DND-41 (cell line): Measurements from ENCODE around the gene SSR2.

Experiments
- ATAC-seq: fragments of 200-7000 bp; cut with Tn5 transposase; 3 replicates; pipeline ENCODE4 v1.9.1; 2021; ENCODE audit warnings: low read depth; ENCODE audit not compliant: insufficient read depth
- DNase-seq: peaks from one replicate; pipeline ENCODE4 v3.0.0-alpha.2; 2020
- H2AFZ ChIP-seq: 2 replicates; pipeline ENCODE4 v1.6.0; 2012; ENCODE audit warnings: low read depth, low read length
- H3K27ac ChIP-seq: 2 replicates; pipeline ENCODE4 v1.5.1; 2012; ENCODE audit warnings: low read length, inconsistent platforms
- H3K27me3 ChIP-seq: fragments of 200-600 bp; sonication (generic); 2 replicates; pipeline ENCODE4 v1.6.0; 2012; ENCODE audit warnings: low read length, mild to moderate bottlenecking, inconsistent platforms; ENCODE audit not compliant: insufficient read depth, poor library complexity
- H3K36me3 ChIP-seq: 2 replicates; pipeline ENCODE4 v1.5.1; 2012; ENCODE audit warnings: low read length, inconsistent platforms; ENCODE audit not compliant: insufficient read depth
- H3K4me1 ChIP-seq: 2 replicates; pipeline ENCODE4 v1.5.1; 2012; ENCODE audit warnings: mild to moderate bottlenecking, low read length; ENCODE audit not compliant: insufficient read depth
- H3K4me2 ChIP-seq: 2 replicates; pipeline ENCODE4 v1.6.0; 2012; ENCODE audit warnings: mild to moderate bottlenecking, moderate library complexity, low read length, inconsistent platforms; ENCODE audit not compliant: insufficient read depth
- H3K4me3 ChIP-seq, 2 experiments: fragments of 200-600 bp in 1 of 2; shearing (Covaris generic) in 1 of 2; 2 replicates each; pipeline ENCODE4 v1.5.1; 2012 to 2016; ENCODE audit warnings: inconsistent platforms in 2 of 2, low read length in 2 of 2, mild to moderate bottlenecking in 2 of 2, low read depth in 1 of 2, moderate library complexity in 1 of 2
- H3K79me2 ChIP-seq: 2 replicates; pipeline ENCODE4 v1.6.0; 2012; ENCODE audit warnings: low read length, inconsistent platforms; ENCODE audit not compliant: insufficient read depth
- H3K9ac ChIP-seq: 2 replicates; pipeline ENCODE4 v1.6.0; 2012; ENCODE audit warnings: low read depth, mild to moderate bottlenecking, inconsistent platforms, low read length, moderate library complexity
- H3K9me3 ChIP-seq: 2 replicates; pipeline ENCODE4 v1.5.1; 2012; ENCODE audit warnings: low read length, moderate library complexity, mild to moderate bottlenecking, inconsistent platforms; ENCODE audit not compliant: insufficient read depth, severe bottlenecking
- H4K20me1 ChIP-seq: 2 replicates; pipeline ENCODE4 v1.6.0; 2012; ENCODE audit warnings: low read length; ENCODE audit not compliant: insufficient read depth
- CTCF ChIP-seq: IDR thresholded peaks from 2 replicates; pipeline ENCODE4 v1.5.1; 2012; ENCODE audit warnings: borderline replicate concordance, low read length, moderate library complexity, mild to moderate bottlenecking; ENCODE audit not compliant: poor library complexity, severe bottlenecking; ENCODE audit errors: extremely low read depth
- EZH2 ChIP-seq: IDR thresholded peaks from 3 replicates; pipeline ENCODE4 v1.6.1; 2012; ENCODE audit warnings: borderline replicate concordance, low read depth, mild to moderate bottlenecking, moderate library complexity, low read length, inconsistent platforms; ENCODE audit not compliant: severe bottlenecking

Gene SSR2

DNA sequence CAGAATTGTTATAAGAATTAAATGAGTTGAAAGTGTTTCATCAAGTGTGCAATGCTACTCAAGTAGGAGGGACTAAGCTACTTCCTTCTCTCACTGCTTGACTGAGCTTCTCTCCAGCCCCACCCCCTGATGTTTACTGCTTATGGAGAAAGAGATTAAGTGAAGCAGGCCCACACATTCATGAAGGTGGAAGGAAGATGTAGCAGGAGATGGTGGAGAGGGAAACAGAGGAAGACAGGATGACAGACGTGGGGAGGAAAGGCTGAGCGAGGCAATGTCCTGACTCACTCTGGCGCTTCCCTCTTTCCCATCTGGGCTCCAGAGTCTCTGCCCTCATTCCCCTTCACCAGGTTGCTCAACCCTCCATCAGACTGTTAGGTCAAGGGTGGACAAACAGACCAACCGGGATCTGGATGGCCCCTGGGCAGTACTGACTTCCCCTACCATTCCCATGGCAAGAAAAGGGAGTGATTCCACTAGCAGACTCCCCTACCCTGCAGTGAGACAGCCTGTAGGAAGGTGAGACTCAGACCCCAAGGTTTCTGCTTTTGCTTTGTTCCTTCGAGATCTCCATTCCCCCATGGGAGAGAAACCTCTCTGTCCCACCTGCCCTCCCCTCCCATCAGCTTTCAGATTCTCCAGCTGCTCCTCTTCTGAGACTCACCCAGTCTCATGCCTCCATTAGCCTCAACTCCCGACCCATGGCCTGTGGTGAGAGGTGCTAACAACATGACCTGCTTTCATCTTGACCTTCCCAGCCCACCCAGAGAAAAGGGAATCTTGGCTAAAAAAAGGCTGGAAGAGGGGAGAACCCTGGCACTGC is 39.3 kb downstream of the SSR2 start:
- Histone ChIP-seq H3K4me3 (no peak overlapping the region), H3K4me1 (peaks cover 28% of the 10 kb centered on the region), H3K27ac (no peak overlapping the region), H3K9me3 (no peaks in the 10 kb centered on the region), H3K9ac (no peak overlapping the region), H3K79me2 (peaks cover 27% of the 10 kb centered on the region), H3K27me3 (no peaks in the 10 kb centered on the region), H3K36me3 (peaks cover 2% of the 10 kb centered on the region; the same call in 1 of the 2 replicates), H2AFZ (no peak overlapping the region), H4K20me1 (peaks cover 9% of the 10 kb centered on the region; the same call in 1 of the 2 replicates), H3K4me2 (no peak overlapping the region)
- ATAC-seq (no peak), DNase-seq (peak; percentile 26)
- no peak for TF ChIP-seq EZH2

GRCh38 chr1:155979597-155980343 is 41.0 kb downstream of the SSR2 start:
- Histone ChIP-seq H3K79me2 (peaks cover 39% of the 10 kb centered on the region), H2AFZ (no peak overlapping the region), H3K4me3 (peak overlapping the region in 1 of 2 experiments; percentile 73; a peak in 2 of 4 replicates), H3K27me3 (no peaks in the 10 kb centered on the region), H3K36me3 (peaks cover 8% of the 10 kb centered on the region; the same call in 1 of the 2 replicates), H4K20me1 (peaks cover 22% of the 10 kb centered on the region), H3K27ac (peak overlapping the region; percentile 97), H3K9me3 (no peaks in the 10 kb centered on the region), H3K9ac (peak overlapping the region; percentile 90; the same call in 1 of the 2 replicates), H3K4me2 (peak overlapping the region; percentile 80), H3K4me1 (peaks cover 45% of the 10 kb centered on the region)
- DNase-seq (no peak), ATAC-seq (no peak)
- no peak for TF ChIP-seq EZH2
- TF ChIP-seq CTCF: no peak

- TF ChIP-seq CTCF (no peak), EZH2 (no peak)
- Histone ChIP-seq H4K20me1 (peaks cover 29% of the 10 kb centered on the region), H3K4me1 (peaks cover 53% of the 10 kb centered on the region), H3K36me3 (peaks cover 16% of the 10 kb centered on the region), H3K4me3 (peak overlapping the region; percentile 52 to 73), H3K9me3 (no peaks in the 10 kb centered on the region), H3K79me2 (peaks cover 47% of the 10 kb centered on the region), H3K4me2 (peak overlapping the region; percentile 80), H2AFZ (peak overlapping the region; percentile 81), H3K27ac (peak overlapping the region; percentile 97), H3K9ac (peak overlapping the region; percentile 90), H3K27me3 (no peaks in the 10 kb centered on the region)
- DNase-seq (peak; percentile 23), ATAC-seq (no peak)
These were observed 41.8 kb downstream of the SSR2 start for GRCh38 chr1:155978973-155979429.
